B cell (primary cell): ENCODE results near the gene PRKAG2.

ENCODE experiments used
- CTCF ChIP-seq: fragments of 200-600 bp; IDR thresholded peaks from one replicate; pipeline ENCODE4 v1.8.0; 2022; ENCODE audit warnings: antibody characterized with exemption, mild to moderate bottlenecking
- EZH2 ChIP-seq: IDR thresholded peaks from 2 replicates; pipeline ENCODE4 v1.6.1; 2012; ENCODE audit warnings: borderline replicate concordance, low read depth, mild to moderate bottlenecking, moderate library complexity, low read length; ENCODE audit not compliant: insufficient read depth, poor library complexity, severe bottlenecking

- TF ChIP-seq EZH2 (no peak), CTCF (no peak)
Observed at GRCh38 chr7:151858456-151858855, 18.5 kb downstream of the PRKAG2 start.
